Measurements from ENCODE around the gene RPL29.

DNA sequence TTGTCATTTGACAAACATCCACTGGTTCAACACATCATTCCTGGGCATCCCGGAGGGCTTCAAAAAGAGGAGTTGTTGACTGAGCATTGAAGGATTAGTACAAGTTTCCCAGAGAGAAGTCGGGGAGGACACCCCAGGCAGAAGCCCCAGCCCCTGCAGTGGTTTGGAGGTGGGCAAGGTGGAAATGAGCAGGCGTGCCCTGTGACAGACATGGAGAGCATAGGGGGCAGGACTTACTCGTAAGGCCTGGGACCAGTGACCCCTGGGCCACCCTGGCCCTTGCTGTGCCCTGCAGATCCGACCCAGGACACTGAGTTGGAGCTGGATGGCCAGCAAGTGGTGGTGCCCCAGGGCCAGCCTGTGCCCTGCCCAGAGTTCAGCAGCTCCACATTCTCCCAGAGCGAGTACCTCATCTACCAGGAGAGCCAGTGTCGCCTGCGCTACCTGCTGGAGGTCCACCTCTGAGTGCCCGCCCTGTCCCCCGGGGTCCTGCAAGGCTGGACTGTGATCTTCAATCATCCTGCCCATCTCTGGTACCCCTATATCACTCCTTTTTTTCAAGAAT is 47.6 kb downstream of the RPL29 start:
- TF ChIP-seq POLR2AphosphoS5 (IDR thresholded peaks at IDR 0.05; ENCODE audit: borderline replicate concordance, low read depth, low read length), result no peak
- TF ChIP-seq EZH2 (IDR thresholded peaks at IDR 0.05), result no peak
- TF ChIP-seq FOXP2 (optimal IDR thresholded peaks at IDR 0.05; ENCODE audit: control extremely low read depth, extremely low read length, insufficient read depth), result no peak
